ENCODE data around the gene OTOF.

The OTOF gene

DNA sequence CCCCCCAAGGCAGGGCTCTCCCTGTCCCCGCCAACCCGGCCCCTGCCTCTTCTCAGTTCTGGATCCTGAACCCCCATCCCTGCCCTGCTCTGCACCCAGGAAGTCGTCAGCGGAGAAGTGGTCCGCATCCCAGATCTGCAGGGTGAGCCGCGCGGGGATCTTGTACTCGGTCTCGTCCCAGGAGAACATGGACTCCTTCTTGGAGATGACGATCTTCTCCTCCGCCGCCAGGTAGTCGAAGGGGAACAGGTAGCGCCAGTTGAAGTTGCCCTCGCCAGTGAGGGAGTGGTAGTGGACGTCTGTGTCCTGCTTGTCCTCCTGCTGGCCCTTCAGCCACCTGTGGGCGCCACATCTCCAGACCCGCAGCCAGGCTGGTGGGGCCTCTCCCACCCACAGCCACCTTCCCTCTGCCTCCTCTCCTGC is 16.3 kb downstream of the OTOF start:
- DNase-seq (ENCODE audit: low read depth): no peak
- H3K4me3 ChIP-seq (ENCODE audit: low read depth, low read length): no peak overlapping the region
- TF ChIP-seq, protein P1, sequence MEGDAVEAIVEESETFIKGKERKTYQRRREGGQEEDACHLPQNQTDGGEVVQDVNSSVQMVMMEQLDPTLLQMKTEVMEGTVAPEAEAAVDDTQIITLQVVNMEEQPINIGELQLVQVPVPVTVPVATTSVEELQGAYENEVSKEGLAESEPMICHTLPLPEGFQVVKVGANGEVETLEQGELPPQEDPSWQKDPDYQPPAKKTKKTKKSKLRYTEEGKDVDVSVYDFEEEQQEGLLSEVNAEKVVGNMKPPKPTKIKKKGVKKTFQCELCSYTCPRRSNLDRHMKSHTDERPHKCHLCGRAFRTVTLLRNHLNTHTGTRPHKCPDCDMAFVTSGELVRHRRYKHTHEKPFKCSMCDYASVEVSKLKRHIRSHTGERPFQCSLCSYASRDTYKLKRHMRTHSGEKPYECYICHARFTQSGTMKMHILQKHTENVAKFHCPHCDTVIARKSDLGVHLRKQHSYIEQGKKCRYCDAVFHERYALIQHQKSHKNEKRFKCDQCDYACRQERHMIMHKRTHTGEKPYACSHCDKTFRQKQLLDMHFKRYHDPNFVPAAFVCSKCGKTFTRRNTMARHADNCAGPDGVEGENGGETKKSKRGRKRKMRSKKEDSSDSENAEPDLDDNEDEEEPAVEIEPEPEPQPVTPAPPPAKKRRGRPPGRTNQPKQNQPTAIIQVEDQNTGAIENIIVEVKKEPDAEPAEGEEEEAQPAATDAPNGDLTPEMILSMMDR (IDR thresholded peaks at IDR 0.05; ENCODE audit: control insufficient read depth, extremely low read depth, insufficient read depth): no peak

DNA sequence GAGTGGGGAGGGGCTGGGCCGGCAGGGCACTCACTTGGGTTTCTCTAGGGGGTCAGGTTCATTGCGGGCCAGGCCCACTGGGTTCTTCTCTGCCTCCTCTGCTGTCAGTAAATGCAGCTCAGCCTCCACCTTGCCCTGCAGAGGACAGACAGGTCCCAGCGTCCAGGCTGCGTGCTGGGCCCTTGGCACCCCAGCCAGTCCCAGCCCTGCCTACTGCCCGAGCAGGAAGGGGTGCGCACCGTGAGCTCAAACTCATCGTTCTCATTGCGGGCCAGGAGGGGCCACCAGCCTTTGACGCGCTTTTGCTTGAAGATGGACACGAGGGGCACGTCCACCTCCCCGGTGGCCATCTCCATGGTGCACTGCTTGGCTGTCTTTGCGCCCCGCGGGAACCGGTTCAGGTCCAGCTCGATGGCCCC is 17.3 kb downstream of the OTOF start:
- no peak overlapping the region for H3K4me3 ChIP-seq (ENCODE audit: low read depth, low read length)
- no peak for DNase-seq (ENCODE audit: low read depth)
- TF ChIP-seq, protein P1 (IDR thresholded peaks at IDR 0.05; ENCODE audit: control insufficient read depth, extremely low read depth, insufficient read depth): no peak

DNA sequence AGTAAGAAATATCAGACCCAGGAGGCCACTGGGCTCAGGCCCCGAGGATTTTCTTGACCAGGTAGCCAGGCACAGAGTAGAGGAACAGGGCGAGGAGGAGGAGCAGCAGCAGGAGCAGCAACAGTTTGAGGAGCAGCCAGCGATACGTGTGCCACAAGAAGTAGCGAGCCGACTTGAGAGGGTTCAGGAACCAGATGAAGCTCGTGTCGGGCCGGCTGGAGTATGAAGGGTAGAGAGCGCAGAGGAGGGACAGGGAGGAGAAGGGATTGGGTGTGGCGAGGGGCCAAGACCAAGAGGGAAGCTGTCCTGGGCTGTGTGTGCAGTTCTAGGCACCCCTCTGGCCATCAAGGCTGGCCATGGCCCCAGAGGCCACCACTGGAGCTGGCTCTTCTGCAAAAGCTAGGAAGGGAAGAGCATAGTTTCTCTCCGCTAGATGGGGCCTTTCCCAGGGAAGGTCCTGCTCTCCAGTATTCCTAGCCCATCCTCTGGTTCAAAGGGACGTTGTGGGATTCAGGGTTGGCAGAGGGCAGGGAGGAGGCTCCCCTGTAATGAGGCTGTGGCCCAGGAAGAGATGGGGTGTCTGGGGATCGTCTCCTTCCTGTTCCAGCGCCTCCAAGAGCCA is 17.8 kb downstream of the OTOF start:
- TF ChIP-seq, protein P1 (IDR thresholded peaks at IDR 0.05; ENCODE audit: control insufficient read depth, extremely low read depth, insufficient read depth): no peak
- no peak for DNase-seq (ENCODE audit: low read depth)
- no peak overlapping the region for H3K4me3 ChIP-seq (ENCODE audit: low read depth, low read length)

DNA sequence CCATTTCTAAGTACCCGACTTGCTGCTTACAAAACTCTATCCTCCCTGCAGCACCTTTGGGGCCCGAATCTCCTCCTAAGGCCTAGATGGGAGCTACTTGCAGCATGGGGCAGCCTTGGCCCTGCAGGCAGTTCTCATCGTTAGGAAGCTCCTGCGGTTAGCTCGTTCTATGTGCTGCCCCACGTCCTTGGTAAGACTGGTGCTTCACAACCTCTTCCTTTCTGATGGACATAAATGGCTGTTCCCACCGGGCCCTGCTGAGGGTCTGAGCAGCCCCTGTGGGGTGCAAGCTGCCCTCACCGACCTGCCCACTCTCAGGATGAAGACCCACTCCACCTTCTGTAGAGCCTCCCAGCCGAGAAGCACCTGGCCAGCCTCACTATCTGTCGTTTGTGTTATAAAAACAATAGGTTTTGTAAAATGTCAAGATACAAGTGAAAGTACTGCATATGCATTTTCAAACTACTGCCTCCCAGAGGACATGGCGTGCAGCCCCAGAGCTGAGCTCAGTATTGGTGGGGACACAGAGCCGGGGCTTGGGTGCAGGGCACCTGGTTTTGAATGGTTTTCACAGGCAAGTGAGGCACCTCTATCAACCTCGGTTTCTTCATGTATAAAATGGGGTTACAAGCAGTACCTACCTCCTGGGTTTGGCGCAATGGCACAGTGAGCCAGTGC is 19.4 kb downstream of the OTOF start:
- no peak for DNase-seq (ENCODE audit: low read depth)
- H3K4me3 ChIP-seq (ENCODE audit: low read depth, low read length): no peak overlapping the region
- TF ChIP-seq, protein P1 (IDR thresholded peaks at IDR 0.05; ENCODE audit: control insufficient read depth, extremely low read depth, insufficient read depth): no peak

DNA sequence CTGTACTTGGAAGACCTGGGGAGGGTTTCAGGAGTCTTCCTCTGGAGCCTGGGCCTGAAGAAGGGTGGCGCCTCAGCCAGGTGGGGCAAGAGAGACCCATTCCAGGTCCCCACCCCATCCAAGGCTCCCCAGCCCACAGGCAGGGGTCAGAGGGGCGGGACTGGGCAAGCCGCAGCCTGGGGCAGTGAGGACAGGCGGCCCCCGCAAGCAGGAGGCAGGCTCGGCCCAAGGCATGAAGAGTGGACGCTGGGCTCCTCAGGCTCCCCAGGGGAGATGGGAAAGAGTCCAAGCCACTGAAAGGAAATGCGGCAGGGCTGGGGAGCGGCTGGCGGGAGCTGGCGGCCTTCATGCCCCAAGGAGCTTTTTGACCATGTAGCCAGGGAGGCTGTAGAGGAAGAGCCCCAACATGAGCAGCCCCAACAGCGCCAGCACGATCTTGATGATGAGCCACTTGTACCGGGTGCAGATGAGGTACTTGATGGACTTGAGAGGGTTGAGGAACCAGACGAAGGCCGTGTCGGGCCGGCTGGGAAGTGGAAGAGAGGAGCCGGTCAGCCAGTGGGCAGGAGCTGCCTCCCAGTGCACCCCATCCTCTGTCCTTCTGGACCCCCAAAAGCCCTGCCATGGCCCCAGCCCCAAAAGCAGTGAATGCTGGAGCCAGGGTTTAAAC is 20.1 kb downstream of the OTOF start:
- DNase-seq (ENCODE audit: low read depth): no peak
- TF ChIP-seq, protein P1 (IDR thresholded peaks at IDR 0.05; ENCODE audit: control insufficient read depth, extremely low read depth, insufficient read depth): no peak
- H3K4me3 ChIP-seq (ENCODE audit: low read depth, low read length): no peak overlapping the region

DNA sequence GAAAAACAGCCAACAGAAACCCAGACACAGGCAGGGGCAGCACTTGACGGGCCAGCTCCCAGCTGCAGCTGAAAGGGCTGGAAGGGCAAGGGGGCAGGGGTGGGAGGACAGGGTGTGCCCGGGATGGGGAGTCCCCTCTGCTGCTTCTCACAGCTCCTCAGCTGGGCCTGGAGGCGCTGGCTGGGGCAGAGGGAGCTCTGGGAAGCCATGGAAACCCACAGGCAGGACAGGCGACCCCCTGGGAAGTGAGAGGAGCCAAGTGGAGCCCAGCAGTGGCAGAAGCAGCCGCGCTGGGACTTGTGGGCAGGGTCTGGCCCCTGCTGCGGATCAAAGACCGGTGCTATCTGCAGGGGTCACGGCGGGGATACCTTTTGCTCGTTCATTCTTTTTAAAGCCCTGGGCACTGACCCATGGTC is 20.7 kb downstream of the OTOF start:
- no peak overlapping the region for H3K4me3 ChIP-seq (ENCODE audit: low read depth, low read length)
- no peak for DNase-seq (ENCODE audit: low read depth)

More for the DNA sequence above, 20.7 kb downstream of the OTOF start:
- TF ChIP-seq, protein P1 (IDR thresholded peaks at IDR 0.05; ENCODE audit: control insufficient read depth, extremely low read depth, insufficient read depth): no peak
